ENCODE data around the gene YIF1B. TPM values are rescaled to one million over a fixed set of nuclear protein-coding genes. Genes with fewer than 3 reads are reported as not detected.
A peak's percentile ranks its signal among the peaks of the same experiment; 100 is the strongest.

The YIF1B gene
- total RNA-seq, 2 donors from 2014 or later: 70.3 TPM

GRCh38 chr19:38289955-38290354 lies 25.8 kb downstream of the YIF1B start:
- peaks cover 0 to 5% of the 10 kb centered on the region in 2 donors for H3K36me3 Mint-ChIP-seq (ENCODE audit: insufficient read depth in 2 of 2)
- H3K27ac Mint-ChIP-seq: no peak overlapping the region
- DNase-seq (no peak), ATAC-seq (replicated peaks in 1 of 2) (no peak)
- H3K27me3 Mint-ChIP-seq (ENCODE audit: low read depth): no peaks in the 10 kb centered on the region
- no peaks in the 10 kb centered on the region for H3K9me3 Mint-ChIP-seq
- no peak overlapping the region for H3K4me3 Mint-ChIP-seq
- H3K4me1 Mint-ChIP-seq (ENCODE audit: low read depth): no peaks in the 10 kb centered on the region

- no peak for ATAC-seq (replicated peaks in 1 of 2)
- H3K27me3 Mint-ChIP-seq (ENCODE audit: low read depth): no peaks in the 10 kb centered on the region
- H3K9me3 Mint-ChIP-seq: no peaks in the 10 kb centered on the region
These were observed 27.5 kb downstream of the YIF1B start for GRCh38 chr19:38288123-38288855.

GRCh38 chr19:38287604-38288003 lies 28.1 kb downstream of the YIF1B start:
- Mint-ChIP-seq H3K4me3 (no peak overlapping the region), H3K27ac (no peak overlapping the region), H3K27me3 (ENCODE audit: low read depth) (no peaks in the 10 kb centered on the region), H3K36me3 (ENCODE audit: insufficient read depth in 2 of 2) (peaks cover 0 to 5% of the 10 kb centered on the region in 2 donors), H3K9me3 (no peaks in the 10 kb centered on the region), H3K4me1 (ENCODE audit: low read depth) (peaks cover 2% of the 10 kb centered on the region)
- ATAC-seq (replicated peaks in 1 of 2): no peak
- no peak for DNase-seq

More at GRCh38 chr19:38288123-38288855, 27.5 kb downstream of the YIF1B start:
- Mint-ChIP-seq H3K36me3 (ENCODE audit: insufficient read depth in 2 of 2) (peaks cover 0 to 5% of the 10 kb centered on the region in 2 donors), H3K27ac (no peak overlapping the region), H3K4me1 (ENCODE audit: low read depth) (no peaks in the 10 kb centered on the region), H3K4me3 (no peak overlapping the region)
- no peak for DNase-seq

- no peaks in the 10 kb centered on the region for H3K27me3 Mint-ChIP-seq (ENCODE audit: low read depth)
- no peak for ATAC-seq (replicated peaks in 1 of 2)
- H3K36me3 Mint-ChIP-seq (ENCODE audit: insufficient read depth in 2 of 2): peaks cover 0 to 5% of the 10 kb centered on the region in 2 donors
- DNase-seq: no peak
- H3K27ac Mint-ChIP-seq: no peak overlapping the region
- H3K4me1 Mint-ChIP-seq (ENCODE audit: low read depth): peaks cover 22% of the 10 kb centered on the region
- H3K9me3 Mint-ChIP-seq: no peaks in the 10 kb centered on the region
- no peak overlapping the region for H3K4me3 Mint-ChIP-seq
These were observed 30.2 kb downstream of the YIF1B start for GRCh38 chr19:38285567-38285966.

GRCh38 chr19:38284422-38284821 lies 31.3 kb downstream of the YIF1B start:
- Mint-ChIP-seq H3K36me3 (ENCODE audit: insufficient read depth in 2 of 2) (peaks cover 0 to 2% of the 10 kb centered on the region in 2 donors), H3K27me3 (ENCODE audit: low read depth) (no peaks in the 10 kb centered on the region), H3K27ac (no peak overlapping the region), H3K4me3 (no peak overlapping the region), H3K4me1 (ENCODE audit: low read depth) (peaks cover 23% of the 10 kb centered on the region), H3K9me3 (no peaks in the 10 kb centered on the region)
- DNase-seq (no peak), ATAC-seq (replicated peaks in 1 of 2) (no peak)

GRCh38 chr19:38283271-38283670 lies 32.5 kb downstream of the YIF1B start:
- Mint-ChIP-seq H3K27ac (no peak overlapping the region), H3K27me3 (ENCODE audit: low read depth) (no peaks in the 10 kb centered on the region), H3K36me3 (ENCODE audit: insufficient read depth in 2 of 2) (peaks cover 0 to 2% of the 10 kb centered on the region in 2 donors), H3K4me3 (no peak overlapping the region), H3K9me3 (no peaks in the 10 kb centered on the region), H3K4me1 (ENCODE audit: low read depth) (peaks cover 23% of the 10 kb centered on the region)
- DNase-seq: no peak
- ATAC-seq (replicated peaks in 1 of 2): no peak

GRCh38 chr19:38281811-38282566 lies 33.8 kb downstream of the YIF1B start:
- ATAC-seq (replicated peaks in 1 of 2): peak; percentile 81 to 88
- Mint-ChIP-seq H3K36me3 (ENCODE audit: insufficient read depth in 2 of 2) (no peaks in the 10 kb centered on the region), H3K27me3 (ENCODE audit: low read depth) (no peaks in the 10 kb centered on the region), H3K9me3 (no peaks in the 10 kb centered on the region), H3K27ac (peak overlapping the region; percentile 43), H3K4me3 (peak overlapping the region; percentile 18 to 19), H3K4me1 (ENCODE audit: low read depth) (peaks cover 23% of the 10 kb centered on the region)
- DNase-seq: no peak

GRCh38 chr19:38280030-38280921 lies 35.5 kb downstream of the YIF1B start:
- Mint-ChIP-seq H3K9me3 (no peaks in the 10 kb centered on the region), H3K4me3 (no peak overlapping the region), H3K4me1 (ENCODE audit: low read depth) (peaks cover 23% of the 10 kb centered on the region), H3K36me3 (ENCODE audit: insufficient read depth in 2 of 2) (no peaks in the 10 kb centered on the region), H3K27me3 (ENCODE audit: low read depth) (no peaks in the 10 kb centered on the region), H3K27ac (no peak overlapping the region)
- DNase-seq (no peak), ATAC-seq (replicated peaks in 1 of 2) (no peak)

- Mint-ChIP-seq H3K4me3 (no peak overlapping the region), H3K9me3 (no peaks in the 10 kb centered on the region), H3K27ac (no peak overlapping the region), H3K4me1 (ENCODE audit: low read depth) (peaks cover 23% of the 10 kb centered on the region), H3K27me3 (ENCODE audit: low read depth) (no peaks in the 10 kb centered on the region), H3K36me3 (ENCODE audit: insufficient read depth in 2 of 2) (peaks cover 0 to 2% of the 10 kb centered on the region in 2 donors)
- ATAC-seq (replicated peaks in 1 of 2): no peak
- DNase-seq: no peak
These were observed 37.0 kb downstream of the YIF1B start for GRCh38 chr19:38278751-38279150.

GRCh38 chr19:38277969-38278680 lies 37.6 kb downstream of the YIF1B start:
- ATAC-seq (replicated peaks in 1 of 2): no peak
- no peak overlapping the region for H3K4me3 Mint-ChIP-seq
- H3K36me3 Mint-ChIP-seq (ENCODE audit: insufficient read depth in 2 of 2): peaks cover 0 to 2% of the 10 kb centered on the region in 2 donors
- H3K4me1 Mint-ChIP-seq (ENCODE audit: low read depth): peaks cover 23% of the 10 kb centered on the region
- no peaks in the 10 kb centered on the region for H3K27me3 Mint-ChIP-seq (ENCODE audit: low read depth)
- H3K9me3 Mint-ChIP-seq: no peaks in the 10 kb centered on the region
- H3K27ac Mint-ChIP-seq: no peak overlapping the region
- DNase-seq: no peak

- H3K9me3 Mint-ChIP-seq: no peaks in the 10 kb centered on the region
- H3K36me3 Mint-ChIP-seq (ENCODE audit: insufficient read depth in 2 of 2): peaks cover 0 to 2% of the 10 kb centered on the region in 2 donors
- H3K27me3 Mint-ChIP-seq (ENCODE audit: low read depth): no peaks in the 10 kb centered on the region
- DNase-seq: no peak
- ATAC-seq (replicated peaks in 1 of 2): no peak
- no peak overlapping the region for H3K4me3 Mint-ChIP-seq
- H3K27ac Mint-ChIP-seq: no peak overlapping the region
- H3K4me1 Mint-ChIP-seq (ENCODE audit: low read depth): peaks cover 21% of the 10 kb centered on the region
These were observed 38.2 kb downstream of the YIF1B start for GRCh38 chr19:38277549-38277948.

- peaks cover 0 to 2% of the 10 kb centered on the region in 2 donors for H3K36me3 Mint-ChIP-seq (ENCODE audit: insufficient read depth in 2 of 2)
- peaks cover 15% of the 10 kb centered on the region for H3K4me1 Mint-ChIP-seq (ENCODE audit: low read depth)
- H3K27ac Mint-ChIP-seq: no peak overlapping the region
- no peak for ATAC-seq (replicated peaks in 1 of 2)
- no peak for DNase-seq
- H3K4me3 Mint-ChIP-seq: no peak overlapping the region
- no peaks in the 10 kb centered on the region for H3K9me3 Mint-ChIP-seq
- no peaks in the 10 kb centered on the region for H3K27me3 Mint-ChIP-seq (ENCODE audit: low read depth)
These were observed 38.7 kb downstream of the YIF1B start for GRCh38 chr19:38276942-38277517.
